PC-3 (cell line): ENCODE data around the gene TMEM167A.

Experiments used
- CTCF ChIP-seq: fragments of 300-600 bp; sonication (generic); conservative IDR thresholded peaks from 2 replicates; pipeline ENCODE4 v1.5.1; 2017; ENCODE audit warnings: antibody characterized with exemption, low read depth, mild to moderate bottlenecking, low read length
- EZH2phosphoT487 ChIP-seq: fragments of 300-600 bp; sonication (generic); IDR thresholded peaks from 2 replicates; pipeline ENCODE4 v1.6.1; 2018; ENCODE audit warnings: mild to moderate bottlenecking, antibody characterized with exemption, low read length, borderline replicate concordance

- TF ChIP-seq CTCF (no peak), EZH2phosphoT487 (no peak)
Observed at GRCh38 chr5:83102364-83102980, 25.3 kb upstream of the TMEM167A start.
